HG02763 (cell line): ENCODE data around the gene LYST.
A peak's percentile ranks its signal among the peaks of the same experiment; 100 is the strongest.
"Not testable (repeated sequence)": the region's sequence is repeated elsewhere in the genome, so short reads cannot be mapped to it uniquely, and the experiment has no call there.

ENCODE experiments used
- ATAC-seq: cut with Tn5 transposase; IDR thresholded peaks from one replicate; pipeline ENCODE4 v1.9.1; 2021; ENCODE audit warnings: mild to moderate bottlenecking, moderate library complexity; ENCODE audit not compliant: unreplicated experiment

The LYST gene

GRCh38 chr1:235821361-235821981 is 45.2 kb downstream of the LYST start:
- no peak for ATAC-seq

GRCh38 chr1:235820061-235820460 is 46.6 kb downstream of the LYST start:
- no peak for ATAC-seq

GRCh38 chr1:235818632-235819136 is 48.0 kb downstream of the LYST start:
- no peak for ATAC-seq

- no peak for ATAC-seq
These were observed 49.5 kb downstream of the LYST start for GRCh38 chr1:235817101-235817728.

- ATAC-seq = no peak
These were observed 56.9 kb downstream of the LYST start for GRCh38 chr1:235809688-235810397.

- no peak for ATAC-seq
These were observed 58.5 kb downstream of the LYST start for GRCh38 chr1:235808223-235808622.

GRCh38 chr1:235806123-235806522 is 60.6 kb downstream of the LYST start:
- ATAC-seq = no peak

GRCh38 chr1:235802573-235803346 is 63.9 kb downstream of the LYST start:
- no peak for ATAC-seq

GRCh38 chr1:235799264-235799663 is 67.4 kb downstream of the LYST start:
- ATAC-seq = no peak

GRCh38 chr1:235791532-235792060 is 75.1 kb downstream of the LYST start:
- no peak for ATAC-seq

- ATAC-seq = no peak
These were observed 76.6 kb downstream of the LYST start for GRCh38 chr1:235790123-235790522.

GRCh38 chr1:235786227-235786898 is 80.3 kb downstream of the LYST start:
- ATAC-seq = not testable (repeated sequence)

GRCh38 chr1:235784950-235785349 is 81.8 kb downstream of the LYST start:
- no peak for ATAC-seq

GRCh38 chr1:235783148-235783776 is 83.4 kb downstream of the LYST start:
- ATAC-seq = no peak

GRCh38 chr1:235782601-235783000 is 84.1 kb downstream of the LYST start:
- no peak for ATAC-seq

- ATAC-seq = no peak
These were observed 84.9 kb downstream of the LYST start for GRCh38 chr1:235781807-235782206.

GRCh38 chr1:235779770-235780169 is 86.9 kb downstream of the LYST start:
- no peak for ATAC-seq

GRCh38 chr1:235776396-235776795 is 90.3 kb downstream of the LYST start:
- no peak for ATAC-seq

- no peak for ATAC-seq
These were observed 91.4 kb downstream of the LYST start for GRCh38 chr1:235775246-235775860.

GRCh38 chr1:235767795-235768194 is 98.9 kb downstream of the LYST start:
- peak; percentile 89 for ATAC-seq
